ENCODE results near the gene MEA1.

GRCh38 chr6:43019152-43019551, 5.4 kb upstream of the MEA1 start:
- no peak for TF ChIP-seq POLR2A (IDR thresholded peaks at IDR 0.05)
- TF ChIP-seq, protein P1, sequence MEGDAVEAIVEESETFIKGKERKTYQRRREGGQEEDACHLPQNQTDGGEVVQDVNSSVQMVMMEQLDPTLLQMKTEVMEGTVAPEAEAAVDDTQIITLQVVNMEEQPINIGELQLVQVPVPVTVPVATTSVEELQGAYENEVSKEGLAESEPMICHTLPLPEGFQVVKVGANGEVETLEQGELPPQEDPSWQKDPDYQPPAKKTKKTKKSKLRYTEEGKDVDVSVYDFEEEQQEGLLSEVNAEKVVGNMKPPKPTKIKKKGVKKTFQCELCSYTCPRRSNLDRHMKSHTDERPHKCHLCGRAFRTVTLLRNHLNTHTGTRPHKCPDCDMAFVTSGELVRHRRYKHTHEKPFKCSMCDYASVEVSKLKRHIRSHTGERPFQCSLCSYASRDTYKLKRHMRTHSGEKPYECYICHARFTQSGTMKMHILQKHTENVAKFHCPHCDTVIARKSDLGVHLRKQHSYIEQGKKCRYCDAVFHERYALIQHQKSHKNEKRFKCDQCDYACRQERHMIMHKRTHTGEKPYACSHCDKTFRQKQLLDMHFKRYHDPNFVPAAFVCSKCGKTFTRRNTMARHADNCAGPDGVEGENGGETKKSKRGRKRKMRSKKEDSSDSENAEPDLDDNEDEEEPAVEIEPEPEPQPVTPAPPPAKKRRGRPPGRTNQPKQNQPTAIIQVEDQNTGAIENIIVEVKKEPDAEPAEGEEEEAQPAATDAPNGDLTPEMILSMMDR (IDR thresholded peaks at IDR 0.05) = no peak

All from lower leg skin (tissue), 3 donors.